EL (cell line): ENCODE data around the gene PAQR4.

ENCODE experiments used
- DNase-seq: peaks from one replicate; pipeline ENCODE4 v3.0.0-alpha.2; 2016

PAQR4 gene

GRCh38 chr16:2946649-2947048 lies 22.5 kb upstream of the PAQR4 start:
- DNase-seq: no peak

GRCh38 chr16:2948807-2949704 lies 20.1 kb upstream of the PAQR4 start:
- DNase-seq: no peak

- no peak for DNase-seq
These were observed 19.3 kb upstream of the PAQR4 start for GRCh38 chr16:2949705-2950352.

- no peak for DNase-seq
These were observed 18.8 kb upstream of the PAQR4 start for GRCh38 chr16:2950353-2950724.

GRCh38 chr16:2950773-2951172 lies 18.4 kb upstream of the PAQR4 start:
- no peak for DNase-seq

GRCh38 chr16:2952679-2953078 lies 16.5 kb upstream of the PAQR4 start:
- no peak for DNase-seq

- no peak for DNase-seq
These were observed 15.2 kb upstream of the PAQR4 start for GRCh38 chr16:2953706-2954627.

- DNase-seq: no peak
These were observed 14.3 kb upstream of the PAQR4 start for GRCh38 chr16:2954656-2955381.

GRCh38 chr16:2955438-2955778 lies 13.7 kb upstream of the PAQR4 start:
- no peak for DNase-seq

- no peak for DNase-seq
These were observed 13.2 kb upstream of the PAQR4 start for GRCh38 chr16:2955779-2956578.

GRCh38 chr16:2956579-2956956 lies 12.6 kb upstream of the PAQR4 start:
- no peak for DNase-seq

GRCh38 chr16:2959206-2959605 lies 9.9 kb upstream of the PAQR4 start:
- DNase-seq: no peak

GRCh38 chr16:2960183-2961010 lies 8.8 kb upstream of the PAQR4 start:
- no peak for DNase-seq

- no peak for DNase-seq
These were observed 6.6 kb upstream of the PAQR4 start for GRCh38 chr16:2962334-2963073.

GRCh38 chr16:2963074-2963722 lies 6.0 kb upstream of the PAQR4 start:
- no peak for DNase-seq

- DNase-seq: peak; percentile 50
These were observed 5.2 kb upstream of the PAQR4 start, which contains the start of gene KREMEN2 for GRCh38 chr16:2963723-2964474. TSS of gene KREMEN2 (plus strand) at chr16:2964275. CDS start at chr16:2964521, 246 bp downstream.

- peak; percentile 42 for DNase-seq
These were observed 4.4 kb upstream of the PAQR4 start for GRCh38 chr16:2964475-2965336.
